Measurements from ENCODE around the gene RCN2.

Gene RCN2

GRCh38 chr15:76972389-76973361 lies 41.1 kb downstream of the RCN2 start:
- in situ Hi-C loops (cut with MboI; ENCODE audit: low sequenced_read_pairs), result no loop called here

- in situ Hi-C loops (cut with MboI; ENCODE audit: low sequenced_read_pairs), result no loop called here
Observed at GRCh38 chr15:76973362-76973743, 41.8 kb downstream of the RCN2 start.

DNA sequence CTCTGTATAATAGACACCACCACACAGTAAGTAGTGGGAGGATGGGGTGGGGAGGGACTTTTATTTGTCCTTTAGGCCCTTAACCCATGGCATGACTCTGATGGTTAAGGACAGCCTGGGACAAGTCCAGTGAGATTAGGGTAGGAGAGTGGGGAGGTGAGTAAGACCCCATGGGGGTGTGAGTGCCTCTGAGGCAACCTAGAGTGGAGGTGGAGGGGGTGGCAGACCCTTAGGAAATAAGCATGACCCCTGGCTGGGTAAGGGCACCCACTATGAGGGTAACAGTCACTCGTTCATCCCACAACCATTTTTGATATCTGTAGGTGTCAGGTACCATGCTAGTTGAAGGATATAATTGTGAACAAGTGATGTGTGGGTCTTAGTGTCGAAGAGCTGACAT lies 42.4 kb downstream of the RCN2 start:
- in situ Hi-C loops (cut with MboI; ENCODE audit: low sequenced_read_pairs), result no loop called here

GRCh38 chr15:76974456-76975036 lies 43.0 kb downstream of the RCN2 start:
- in situ Hi-C loops (cut with MboI; ENCODE audit: low sequenced_read_pairs), result no loop called here

- in situ Hi-C loops (cut with MboI; ENCODE audit: low sequenced_read_pairs), result no loop called here
Observed at GRCh38 chr15:76976141-76976540, 44.6 kb downstream of the RCN2 start.

GRCh38 chr15:76976572-76977270 lies 45.2 kb downstream of the RCN2 start:
- in situ Hi-C loops (cut with MboI; ENCODE audit: low sequenced_read_pairs), result no loop called here

GRCh38 chr15:76978522-76979330 lies 47.2 kb downstream of the RCN2 start:
- in situ Hi-C loops (cut with MboI; ENCODE audit: low sequenced_read_pairs), result no loop called here

GRCh38 chr15:76979331-76979925 lies 47.9 kb downstream of the RCN2 start:
- in situ Hi-C loops (cut with MboI; ENCODE audit: low sequenced_read_pairs), result no loop called here

DNA sequence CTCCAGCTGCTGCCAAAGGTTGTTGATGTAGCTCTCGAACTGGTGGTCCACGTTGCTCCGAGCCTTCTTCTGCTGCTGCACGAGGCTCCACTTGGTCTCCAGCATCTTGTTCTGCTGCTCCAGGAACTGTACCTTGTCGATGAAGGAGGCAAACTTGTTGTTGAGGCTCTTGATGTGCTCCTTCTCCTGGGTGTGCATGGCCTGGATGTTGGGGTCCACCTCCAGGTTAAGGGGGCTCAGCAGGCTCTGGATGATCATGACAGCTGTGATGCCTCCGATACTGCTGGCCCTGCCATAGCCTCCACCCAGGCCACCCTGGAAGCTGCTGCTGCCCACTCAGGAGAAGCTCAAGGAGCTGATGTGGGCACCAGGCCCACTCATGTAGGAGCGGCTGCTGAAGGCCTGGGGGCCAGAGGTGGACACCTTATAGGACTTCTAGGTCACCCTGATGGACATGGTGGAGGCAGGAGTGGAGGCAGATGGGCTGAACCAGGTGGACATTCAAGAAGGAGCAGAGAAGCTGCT lies 48.5 kb downstream of the RCN2 start:
- in situ Hi-C loops (cut with MboI; ENCODE audit: low sequenced_read_pairs), result no loop called here

GRCh38 chr15:76982356-76982755 lies 50.8 kb downstream of the RCN2 start:
- in situ Hi-C loops (cut with MboI; ENCODE audit: low sequenced_read_pairs), result no loop called here

DNA sequence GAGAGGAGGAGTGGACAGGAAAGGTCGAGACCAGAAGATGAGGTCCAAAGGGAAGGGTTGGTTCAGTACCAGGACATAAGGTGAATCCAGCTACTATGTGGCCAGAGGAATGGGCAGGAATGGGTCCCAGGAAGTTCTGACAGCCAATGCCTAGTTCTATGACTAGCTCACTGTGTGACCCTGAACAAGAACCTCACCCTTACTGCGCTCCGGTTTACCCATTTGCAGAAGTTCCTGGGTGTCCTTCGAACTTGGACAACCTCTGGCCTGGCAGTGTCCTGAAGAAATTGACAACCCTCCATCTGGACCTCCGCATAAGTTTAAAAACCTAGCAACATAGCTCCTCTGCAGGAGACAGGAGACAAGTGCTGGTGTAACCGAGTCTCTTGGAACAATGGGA lies 51.2 kb downstream of the RCN2 start:
- in situ Hi-C loops (cut with MboI; ENCODE audit: low sequenced_read_pairs), result no loop called here

DNA sequence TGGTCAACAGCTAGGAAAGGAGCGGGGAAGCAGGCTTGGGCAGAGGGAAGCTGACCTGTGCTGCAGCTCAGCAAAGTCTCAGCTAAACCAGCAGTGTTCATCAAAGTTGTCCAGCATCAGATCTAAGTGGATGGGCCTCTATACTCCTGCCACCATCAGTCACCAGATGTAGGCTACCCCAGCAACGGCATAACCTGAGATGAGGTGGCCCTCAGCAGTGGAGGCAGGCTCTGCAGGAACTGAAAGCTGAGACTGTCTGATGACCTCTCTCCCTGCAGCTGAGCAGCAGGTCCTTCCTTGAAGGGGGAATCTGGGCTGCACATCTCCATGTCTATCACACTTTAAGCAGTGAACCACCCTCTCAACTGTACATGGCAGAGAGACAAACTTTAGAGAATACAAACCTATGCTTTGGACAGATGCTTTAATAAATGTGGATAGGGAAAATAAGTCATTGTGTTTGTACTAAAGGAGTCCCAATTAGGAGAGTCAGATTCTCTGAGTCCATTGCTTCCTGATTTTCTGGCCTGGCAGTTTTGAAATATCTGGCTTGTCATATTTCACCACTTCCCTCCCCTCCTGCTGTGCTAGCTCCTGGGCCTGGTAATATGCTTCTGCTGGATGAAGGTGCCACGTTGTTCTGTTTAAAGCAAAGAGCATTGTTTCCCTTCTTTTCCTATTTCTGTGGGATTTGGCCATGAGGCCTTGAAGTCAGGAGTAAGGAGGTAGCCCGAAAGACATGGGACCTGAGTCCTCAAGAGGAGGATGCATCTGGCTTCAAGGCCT lies 52.2 kb downstream of the RCN2 start:
- in situ Hi-C loops (cut with MboI; ENCODE audit: low sequenced_read_pairs), result no loop called here

DNA sequence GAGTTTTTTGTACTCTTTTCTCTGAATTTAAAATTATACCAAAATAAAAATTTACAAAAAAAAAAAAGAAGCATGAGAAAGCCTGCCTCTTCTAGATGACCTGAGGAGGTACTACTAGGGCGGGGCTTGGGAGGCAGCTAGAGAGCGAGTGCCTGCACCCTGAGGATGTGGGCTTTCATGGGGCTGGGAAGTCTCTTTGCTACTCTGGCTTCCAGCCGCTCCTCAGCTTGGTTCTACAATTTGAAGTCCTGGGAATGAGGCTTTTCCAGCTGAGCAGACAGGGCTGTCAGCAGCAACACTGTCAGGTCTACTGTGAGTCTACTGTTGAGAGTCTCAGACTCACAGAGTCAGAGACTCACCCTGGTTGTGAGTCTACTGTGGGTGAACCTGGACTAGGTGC lies 55.2 kb downstream of the RCN2 start:
- in situ Hi-C loops (cut with MboI; ENCODE audit: low sequenced_read_pairs), result no loop called here

- in situ Hi-C loops (cut with MboI; ENCODE audit: low sequenced_read_pairs), result no loop called here
Observed at GRCh38 chr15:76987276-76987675, 55.7 kb downstream of the RCN2 start.

DNA sequence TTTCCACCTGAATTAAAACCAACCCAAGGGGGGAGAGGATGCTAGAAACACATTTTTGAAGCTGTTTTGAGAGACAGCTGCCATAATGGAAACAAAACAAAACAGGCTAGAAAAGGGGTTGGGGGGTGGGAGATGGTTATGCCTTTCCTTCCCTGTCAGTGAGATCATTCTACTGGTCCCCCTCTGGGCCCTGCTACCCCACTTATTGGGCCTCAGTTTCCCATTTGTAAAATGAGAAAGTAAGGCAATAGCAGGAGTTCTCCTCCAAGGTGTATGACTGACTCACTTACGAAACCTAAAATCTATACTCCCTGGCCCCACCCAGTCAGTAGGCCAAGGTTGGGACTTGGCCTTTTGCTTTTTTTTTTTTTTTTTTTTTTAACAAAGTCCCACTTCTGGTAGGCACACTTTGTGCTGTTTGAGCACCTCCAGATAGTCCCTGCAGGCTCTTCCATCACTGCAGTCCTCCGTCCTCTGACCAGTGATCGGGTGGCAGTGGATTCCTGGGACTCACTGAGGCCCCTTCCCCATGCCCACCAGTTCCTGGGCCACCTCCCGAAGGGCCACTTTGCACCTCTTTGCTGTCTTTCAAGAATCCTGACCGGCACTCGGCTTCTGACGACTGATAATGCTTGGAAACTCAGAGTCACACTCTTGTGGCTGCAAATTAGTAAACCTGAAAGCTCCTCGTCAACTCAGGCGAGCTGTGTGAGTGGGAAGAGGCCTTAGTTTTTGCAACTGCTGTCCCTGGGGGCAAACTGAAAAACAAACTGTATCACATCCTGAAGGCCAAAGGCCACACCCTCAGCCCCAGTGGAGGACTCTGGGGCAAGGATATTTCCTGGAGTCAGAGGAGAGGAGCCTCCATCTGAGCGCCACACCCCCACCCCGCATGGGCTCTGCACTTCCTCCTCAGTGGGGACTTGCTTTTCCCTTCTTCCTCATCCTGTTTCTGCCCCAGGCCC lies 56.6 kb downstream of the RCN2 start:
- in situ Hi-C loops (cut with MboI; ENCODE audit: low sequenced_read_pairs), result no loop called here

DNA sequence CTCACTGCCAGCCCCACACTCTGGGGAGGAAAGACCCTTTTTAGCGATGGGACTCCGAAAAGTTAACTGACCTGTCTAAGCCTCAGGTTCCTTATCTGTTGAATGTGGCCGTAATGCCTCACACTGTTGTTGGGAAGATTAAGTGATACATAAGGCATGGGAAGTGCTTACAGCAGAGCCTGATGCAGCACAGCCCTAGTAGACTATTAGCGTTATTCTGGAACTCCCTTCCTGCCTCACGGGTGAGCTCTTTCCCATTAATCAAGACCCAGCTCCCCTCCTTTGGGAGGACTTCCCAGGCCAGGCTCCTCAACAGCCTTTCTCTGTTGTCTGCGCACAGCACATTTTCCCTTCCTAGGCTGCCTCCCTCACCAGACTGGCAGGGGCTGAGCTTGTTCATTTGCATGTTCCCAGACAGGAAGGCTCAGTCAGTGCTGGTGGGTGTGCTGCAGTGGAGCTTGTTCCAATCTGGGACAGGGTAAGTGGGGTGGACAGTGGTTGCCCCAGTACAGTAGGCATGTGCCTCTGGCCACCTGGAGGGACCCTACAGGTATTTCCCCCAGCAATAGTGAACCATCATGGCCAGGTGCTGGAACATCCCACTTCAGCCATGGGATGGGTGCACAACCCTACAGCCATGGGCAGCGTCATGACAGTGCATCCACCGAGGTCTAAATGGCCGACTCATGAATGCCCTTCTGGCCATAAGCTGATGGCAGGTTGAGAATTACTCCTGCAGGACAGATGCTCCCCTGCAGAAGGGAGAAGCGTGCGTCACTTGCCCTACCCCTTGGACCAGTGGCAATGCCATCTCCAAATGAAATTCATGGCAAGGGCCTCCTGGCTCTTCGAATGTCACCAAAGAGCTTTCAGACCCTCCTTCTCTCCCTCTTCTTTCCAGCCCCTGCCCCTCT lies 57.6 kb downstream of the RCN2 start:
- in situ Hi-C loops (cut with MboI; ENCODE audit: low sequenced_read_pairs), result no loop called here

DNA sequence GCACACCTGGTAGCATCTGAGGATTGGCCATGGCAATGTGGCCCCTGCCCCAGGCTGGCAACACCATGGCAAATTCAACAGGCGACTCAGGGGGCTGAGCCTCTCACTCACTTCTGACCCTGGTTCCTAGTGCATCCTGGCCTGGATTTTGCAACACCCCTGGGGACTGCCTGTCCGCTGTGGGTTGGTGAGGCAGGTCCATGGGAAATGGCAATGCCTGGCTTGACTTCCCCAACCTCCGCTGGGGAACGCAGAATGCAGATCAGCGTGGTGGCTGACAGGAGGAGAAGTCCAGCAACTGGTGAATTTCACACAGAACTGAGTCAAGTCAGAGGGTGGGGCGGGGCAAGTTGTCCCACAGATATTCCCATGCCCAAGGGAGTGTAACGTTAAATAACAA lies 59.5 kb downstream of the RCN2 start:
- in situ Hi-C loops (cut with MboI; ENCODE audit: low sequenced_read_pairs), result no loop called here

Data from HL-60/S4 treated with phorbol 12-myristate 13-acetate at 8.2 ng/mL for 4 days and 3 days (cell line).